H9 (cell line): Measurements from ENCODE around the gene THEMIS. TPM values are rescaled to one million over a fixed set of nuclear protein-coding genes. Genes with fewer than 3 reads are reported as not detected.

Experiments used
- DNase-seq: peaks from one replicate; pipeline ENCODE4 v3.0.0-alpha.2; 2017
- H2AFZ ChIP-seq: one replicate; pipeline ENCODE4 v1.6.1; 2013; ENCODE audit warnings: mild to moderate bottlenecking, low read length, control low read depth, moderate library complexity
- H2AK5ac ChIP-seq: 2 replicates; pipeline ENCODE4 v1.6.1; 2013; ENCODE audit warnings: low read length, control low read depth, mixed read lengths; ENCODE audit not compliant: insufficient read length
- H2BK120ac ChIP-seq: one replicate; pipeline ENCODE4 v1.6.1; 2013; ENCODE audit warnings: low read depth, mild to moderate bottlenecking, low read length, control low read depth, inconsistent platforms; ENCODE audit not compliant: poor library complexity, severe bottlenecking
- H2BK12ac ChIP-seq: 2 replicates; pipeline ENCODE4 v1.6.1; 2013; ENCODE audit warnings: low read length, control low read depth, mixed read lengths, low read depth; ENCODE audit not compliant: insufficient read length
- H2BK15ac ChIP-seq: 2 replicates; pipeline ENCODE4 v1.6.1; 2013; ENCODE audit warnings: low read depth, low read length, control low read depth
- H2BK20ac ChIP-seq: one replicate; pipeline ENCODE4 v1.6.1; 2013; ENCODE audit warnings: low read depth, mild to moderate bottlenecking, low read length, control low read depth, inconsistent platforms; ENCODE audit not compliant: poor library complexity, severe bottlenecking
- H2BK5ac ChIP-seq: 2 replicates; pipeline ENCODE4 v1.6.1; 2013; ENCODE audit warnings: low read length, control low read depth, mixed read lengths; ENCODE audit not compliant: insufficient read length
- H3K14ac ChIP-seq: 2 replicates; pipeline ENCODE4 v1.6.1; 2013; ENCODE audit warnings: low read length, control low read depth; ENCODE audit not compliant: insufficient read depth
- H3K18ac ChIP-seq: 2 replicates; pipeline ENCODE4 v1.6.1; 2013; ENCODE audit warnings: low read depth, mild to moderate bottlenecking, mixed read lengths, low read length, control low read depth; ENCODE audit not compliant: insufficient read length
- H3K23ac ChIP-seq: 2 replicates; pipeline ENCODE4 v1.6.1; 2013; ENCODE audit warnings: low read length, control low read depth, mixed read lengths, low read depth; ENCODE audit not compliant: insufficient read length
- H3K23me2 ChIP-seq: 2 replicates; pipeline ENCODE4 v1.6.1; 2013; ENCODE audit warnings: low read depth, mild to moderate bottlenecking, mixed read lengths, low read length, control low read depth; ENCODE audit not compliant: insufficient read length, poor library complexity, severe bottlenecking
- H3K27ac ChIP-seq: 2 replicates; pipeline ENCODE4 v1.5.1; 2013; ENCODE audit warnings: low read length, control low read depth, mixed read lengths, low read depth; ENCODE audit not compliant: insufficient read length
- H3K27me3 ChIP-seq: 2 replicates; pipeline ENCODE4 v1.6.1; 2013; ENCODE audit warnings: low read length, control low read depth, inconsistent platforms; ENCODE audit not compliant: insufficient read depth
- H3K4ac ChIP-seq: 2 replicates; pipeline ENCODE4 v1.6.1; 2013; ENCODE audit warnings: low read depth, mild to moderate bottlenecking, control low read depth, inconsistent platforms, low read length, moderate library complexity
- H3K4me1 ChIP-seq: 2 replicates; pipeline ENCODE4 v1.6.1; 2013; ENCODE audit warnings: low read length, control low read depth, inconsistent platforms; ENCODE audit not compliant: insufficient read depth
- H3K4me2 ChIP-seq: 2 replicates; pipeline ENCODE4 v1.6.1; 2013; ENCODE audit warnings: low read length, control low read depth, mixed read lengths; ENCODE audit not compliant: insufficient read length, insufficient read depth
- H3K56ac ChIP-seq: 2 replicates; pipeline ENCODE4 v1.6.1; 2013; ENCODE audit warnings: low read depth, mild to moderate bottlenecking, mixed read lengths, low read length, control low read depth; ENCODE audit not compliant: insufficient read length
- H3K79me1 ChIP-seq: 2 replicates; pipeline ENCODE4 v1.6.1; 2013; ENCODE audit warnings: low read depth, mild to moderate bottlenecking, moderate library complexity, low read length, control low read depth, inconsistent platforms; ENCODE audit not compliant: insufficient read depth, poor library complexity, severe bottlenecking
- H3K79me2 ChIP-seq: 2 replicates; pipeline ENCODE4 v1.6.1; 2013; ENCODE audit warnings: low read length, control low read depth, inconsistent platforms; ENCODE audit not compliant: insufficient read depth
- H3K9ac ChIP-seq: 2 replicates; pipeline ENCODE4 v1.6.1; 2013; ENCODE audit warnings: low read length, control low read depth, mixed read lengths; ENCODE audit not compliant: insufficient read length; ENCODE audit errors: extremely low read depth
- H3K9me3 ChIP-seq: one replicate; pipeline ENCODE4 v1.6.1; 2013; ENCODE audit warnings: low read depth, low read length, inconsistent platforms; ENCODE audit not compliant: control insufficient read depth
- H3T11ph ChIP-seq: one replicate; pipeline ENCODE4 v1.6.1; 2013; ENCODE audit warnings: mild to moderate bottlenecking, low read length, control low read depth, inconsistent platforms
- H4K20me1 ChIP-seq: one replicate; pipeline ENCODE4 v1.6.1; 2013; ENCODE audit not compliant: control insufficient read depth, insufficient read length, insufficient read depth
- H4K5ac ChIP-seq: 2 replicates; pipeline ENCODE4 v1.6.1; 2013; ENCODE audit warnings: low read depth, mild to moderate bottlenecking, mixed read lengths, low read length, control low read depth; ENCODE audit not compliant: insufficient read length
- H4K8ac ChIP-seq: replicated peaks from 2 replicates; pipeline ENCODE4 v1.6.1; 2013; ENCODE audit warnings: low read length, control low read depth, mixed read lengths, low read depth; ENCODE audit not compliant: insufficient read length
- H4K91ac ChIP-seq: 2 replicates; pipeline ENCODE4 v1.6.1; 2013; ENCODE audit warnings: low read depth, mild to moderate bottlenecking, moderate library complexity, mixed read lengths, low read length, control low read depth; ENCODE audit not compliant: insufficient read length
- H3K27ac Mint-ChIP-seq, 3 experiments: 2 replicates in 2 of 3; 3 replicates in 1 of 3; pipeline ENCODE4 v1.8.0; 2020 to 2021; ENCODE audit warnings: mixed read lengths in 3 of 3, mild to moderate bottlenecking in 1 of 3, moderate library complexity in 1 of 3
- H3K27me3 Mint-ChIP-seq: 2 replicates; pipeline ENCODE4 v1.8.0; 2021; ENCODE audit warnings: low read depth, mild to moderate bottlenecking, moderate library complexity, mixed read lengths
- H3K36me3 Mint-ChIP-seq, 3 experiments: 2 replicates in 2 of 3; 3 replicates in 1 of 3; pipeline ENCODE4 v1.8.0; 2020 to 2021; ENCODE audit warnings: low read depth in 3 of 3, mixed read lengths in 3 of 3; ENCODE audit not compliant: insufficient read depth in 1 of 3
- H3K4me1 Mint-ChIP-seq, 2 experiments: 2 replicates each; pipeline ENCODE4 v1.8.0; 2020; ENCODE audit warnings: mixed read lengths in 2 of 2
- H3K4me3 Mint-ChIP-seq, 2 experiments: 2 replicates in 1 of 2; 3 replicates in 1 of 2; pipeline ENCODE4 v1.8.0; 2020 to 2021; ENCODE audit warnings: mild to moderate bottlenecking in 2 of 2, mixed read lengths in 2 of 2, moderate library complexity in 1 of 2
- H3K9me3 Mint-ChIP-seq, 2 experiments: 2 replicates in 1 of 2; 3 replicates in 1 of 2; pipeline ENCODE4 v1.8.0; 2020; ENCODE audit warnings: mild to moderate bottlenecking in 2 of 2, mixed read lengths in 2 of 2, moderate library complexity in 1 of 2
- WGBS: extraction: QIAGEN DNeasy Blood & Tissue Kit; methylation state at CpG from one replicate; pipeline ENCODE4 v1.1.7; 2013; ENCODE audit warnings: missing lambda C conversion rate, low lambda C conversion rate, mixed read lengths; ENCODE audit not compliant: insufficient read length; ENCODE audit errors: extremely low coverage; 5-methylcytosine and 5-hydroxymethylcytosine counted together
- total RNA-seq: library from RNA; stranded (reverse); gene quantifications from 2 replicates; pipeline ENCODE4 v1.2.1, GENCODE V29; 2021
- TF ChIP-seq, protein P1 (sequence below): fragments of 200-600 bp; sonication (generic); conservative IDR thresholded peaks from 3 replicates; pipeline ENCODE4 v1.8.0; 2021; ENCODE audit warnings: antibody characterized with exemption, mild to moderate bottlenecking

The THEMIS gene
- total RNA-seq, 1 experiment from 2014 or later, result not detected

- 100% methylated on average over 1 of the region's 2 CpGs for WGBS
- H3K27ac Mint-ChIP-seq, result no peak overlapping the region
- H2BK5ac ChIP-seq, result no peak overlapping the region
Measured at GRCh38 chr6:127860723-127861122, 40.1 kb downstream of the THEMIS start.

More at GRCh38 chr6:127860723-127861122, 40.1 kb downstream of the THEMIS start:
- H4K91ac ChIP-seq, result no peak overlapping the region
- no peak for DNase-seq
- H2BK120ac ChIP-seq, result no peak overlapping the region
- H3K4me2 ChIP-seq, result no peak overlapping the region
- no peak overlapping the region for H3K9ac ChIP-seq
- Mint-ChIP-seq H3K4me1 (peaks cover 3 to 7% of the 10 kb centered on the region in 2 experiments), H3K4me3 (no peak overlapping the region), H3K36me3 (no peaks in the 10 kb centered on the region), H3K9me3 (no peaks in the 10 kb centered on the region), H3K27me3 (no peaks in the 10 kb centered on the region)
- H3K27me3 ChIP-seq, result no peaks in the 10 kb centered on the region
- H3K79me2 ChIP-seq, result no peaks in the 10 kb centered on the region
- H3K14ac ChIP-seq, result no peak overlapping the region
- no peak overlapping the region for H3K18ac ChIP-seq
- no peak overlapping the region for H4K8ac ChIP-seq
- H3K23me2 ChIP-seq, result no peaks in the 10 kb centered on the region
- H3K9me3 ChIP-seq, result no peaks in the 10 kb centered on the region
- TF ChIP-seq, protein P1, sequence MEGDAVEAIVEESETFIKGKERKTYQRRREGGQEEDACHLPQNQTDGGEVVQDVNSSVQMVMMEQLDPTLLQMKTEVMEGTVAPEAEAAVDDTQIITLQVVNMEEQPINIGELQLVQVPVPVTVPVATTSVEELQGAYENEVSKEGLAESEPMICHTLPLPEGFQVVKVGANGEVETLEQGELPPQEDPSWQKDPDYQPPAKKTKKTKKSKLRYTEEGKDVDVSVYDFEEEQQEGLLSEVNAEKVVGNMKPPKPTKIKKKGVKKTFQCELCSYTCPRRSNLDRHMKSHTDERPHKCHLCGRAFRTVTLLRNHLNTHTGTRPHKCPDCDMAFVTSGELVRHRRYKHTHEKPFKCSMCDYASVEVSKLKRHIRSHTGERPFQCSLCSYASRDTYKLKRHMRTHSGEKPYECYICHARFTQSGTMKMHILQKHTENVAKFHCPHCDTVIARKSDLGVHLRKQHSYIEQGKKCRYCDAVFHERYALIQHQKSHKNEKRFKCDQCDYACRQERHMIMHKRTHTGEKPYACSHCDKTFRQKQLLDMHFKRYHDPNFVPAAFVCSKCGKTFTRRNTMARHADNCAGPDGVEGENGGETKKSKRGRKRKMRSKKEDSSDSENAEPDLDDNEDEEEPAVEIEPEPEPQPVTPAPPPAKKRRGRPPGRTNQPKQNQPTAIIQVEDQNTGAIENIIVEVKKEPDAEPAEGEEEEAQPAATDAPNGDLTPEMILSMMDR, result no peak
- H3T11ph ChIP-seq, result no peak overlapping the region
- H4K20me1 ChIP-seq, result no peaks in the 10 kb centered on the region
- no peak overlapping the region for H3K4ac ChIP-seq
- H2BK20ac ChIP-seq, result no peak overlapping the region
- no peak overlapping the region for H2AK5ac ChIP-seq
- H3K23ac ChIP-seq, result no peak overlapping the region
- H3K27ac ChIP-seq, result no peak overlapping the region
- H4K5ac ChIP-seq, result no peak overlapping the region
- H3K56ac ChIP-seq, result no peak overlapping the region
- no peaks in the 10 kb centered on the region for H3K79me1 ChIP-seq
- H2BK15ac ChIP-seq, result no peak overlapping the region
- no peak overlapping the region for H2AFZ ChIP-seq
- H3K4me1 ChIP-seq, result no peaks in the 10 kb centered on the region
- no peak overlapping the region for H2BK12ac ChIP-seq
